OCI-M2 (cell line): ENCODE results near the gene GNB1.
"Not testable (repeated sequence)": the region's sequence is repeated elsewhere in the genome, so short reads cannot be mapped to it uniquely, and the experiment has no call there.

ENCODE experiments used
- DNase-seq: peaks from one replicate; lab custom pipeline; 2025; ENCODE audit not compliant: unreplicated experiment; lab: John Stamatoyannopoulos, UW

GNB1 gene

DNA sequence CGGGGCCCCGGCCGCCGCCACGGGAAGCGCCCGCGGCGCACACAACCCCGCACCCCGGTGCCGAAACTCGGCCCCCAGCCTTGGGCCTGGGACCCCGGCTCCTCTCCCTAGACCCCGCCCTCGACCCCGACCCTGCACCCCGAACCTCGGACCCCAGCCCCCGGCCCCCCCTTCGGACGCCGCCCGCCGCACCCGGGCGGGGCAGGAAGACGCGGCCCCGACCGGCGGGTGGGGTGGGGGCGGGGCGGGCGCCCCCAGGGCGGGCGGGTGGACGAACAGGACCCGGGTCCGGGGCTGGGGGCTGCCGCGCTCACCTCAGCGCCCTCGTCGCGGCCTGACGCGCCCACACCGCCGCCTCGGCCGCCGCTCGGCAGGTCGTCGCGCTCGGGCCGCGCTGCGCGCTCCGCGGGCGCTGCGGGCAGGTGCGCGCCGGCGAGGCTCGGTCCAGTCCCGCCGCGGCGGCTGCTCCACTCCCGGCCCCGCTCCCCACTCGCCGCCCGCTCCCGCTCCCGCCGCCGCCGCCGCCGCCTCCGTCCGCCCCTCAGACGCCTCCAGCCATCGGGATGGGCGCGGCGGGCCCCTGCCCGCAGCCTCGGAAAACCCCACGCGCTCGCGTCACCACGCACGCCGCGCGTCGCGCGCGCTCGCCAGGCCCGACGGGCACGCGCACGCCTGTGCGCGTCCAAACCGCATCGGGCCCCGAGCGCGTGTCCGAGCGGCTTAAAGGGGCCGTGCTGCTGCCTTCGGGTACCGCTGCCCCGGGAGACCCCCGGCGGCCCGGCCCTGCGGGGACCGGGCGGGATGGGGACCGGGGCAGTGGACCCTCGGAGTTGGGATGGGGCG lies at the start of gene GNB1:
GNB1 (minus strand) TSS at position 582 of the 843 bp plus-strand sequence. CDS start 65,634 bp downstream, outside the sequence.
- no peak for DNase-seq

DNA sequence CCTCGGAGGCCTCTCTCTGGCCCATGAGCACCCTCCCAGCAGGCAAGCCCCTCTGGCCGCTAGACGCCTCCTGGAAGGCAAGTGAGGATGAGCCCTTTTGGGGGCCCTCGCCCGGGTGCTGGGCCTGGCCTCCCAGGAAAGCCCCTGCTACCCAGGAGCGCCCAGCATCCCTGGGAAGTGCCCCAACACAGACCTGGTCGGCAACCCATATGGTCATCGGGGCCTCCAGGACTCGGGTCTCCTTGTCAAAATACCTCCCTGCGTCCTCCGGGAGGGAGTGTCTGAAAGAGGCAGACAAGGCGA lies 49.2 kb upstream of the GNB1 start:
- DNase-seq = no peak

DNA sequence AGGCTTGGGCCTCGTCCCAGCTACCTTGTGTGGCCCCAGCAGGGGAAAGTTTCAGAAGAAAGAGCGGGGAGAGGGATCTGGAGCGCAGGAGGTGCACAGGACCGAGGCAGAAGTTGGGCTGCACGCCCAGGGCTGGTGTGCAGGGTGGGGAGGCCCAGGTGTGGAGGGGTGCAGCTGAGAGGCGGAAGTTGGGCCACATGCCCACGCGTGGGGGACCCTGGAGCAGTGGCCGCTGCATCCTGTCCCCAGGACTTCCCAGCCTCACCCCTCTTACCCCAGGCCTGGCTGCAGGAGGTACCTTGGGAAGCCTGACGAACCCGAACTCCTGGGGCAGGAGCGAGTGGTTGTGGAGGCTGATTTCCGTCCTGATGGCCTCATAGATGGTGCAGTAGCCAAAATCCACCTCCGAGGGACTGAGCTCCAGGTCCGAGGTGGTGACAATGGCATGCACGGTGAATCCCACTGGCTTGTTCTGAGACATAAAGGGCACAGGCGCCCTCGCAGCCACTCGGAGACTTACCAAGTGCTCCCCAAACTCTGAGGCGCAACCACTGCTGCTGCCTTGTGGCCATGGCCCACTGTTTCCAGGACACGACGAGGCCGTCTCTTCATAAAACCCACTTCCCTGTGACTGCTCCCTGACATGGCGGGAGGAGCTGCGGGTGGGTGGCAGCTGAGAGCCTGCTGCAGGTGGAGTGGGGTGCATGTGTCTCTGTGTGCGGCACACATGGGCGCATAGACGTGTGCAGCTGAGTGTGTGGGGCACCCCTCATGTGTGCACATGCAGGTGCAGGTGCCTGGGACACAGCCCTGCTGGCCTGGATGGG lies 48.6 kb upstream of the GNB1 start:
- DNase-seq = no peak

DNA sequence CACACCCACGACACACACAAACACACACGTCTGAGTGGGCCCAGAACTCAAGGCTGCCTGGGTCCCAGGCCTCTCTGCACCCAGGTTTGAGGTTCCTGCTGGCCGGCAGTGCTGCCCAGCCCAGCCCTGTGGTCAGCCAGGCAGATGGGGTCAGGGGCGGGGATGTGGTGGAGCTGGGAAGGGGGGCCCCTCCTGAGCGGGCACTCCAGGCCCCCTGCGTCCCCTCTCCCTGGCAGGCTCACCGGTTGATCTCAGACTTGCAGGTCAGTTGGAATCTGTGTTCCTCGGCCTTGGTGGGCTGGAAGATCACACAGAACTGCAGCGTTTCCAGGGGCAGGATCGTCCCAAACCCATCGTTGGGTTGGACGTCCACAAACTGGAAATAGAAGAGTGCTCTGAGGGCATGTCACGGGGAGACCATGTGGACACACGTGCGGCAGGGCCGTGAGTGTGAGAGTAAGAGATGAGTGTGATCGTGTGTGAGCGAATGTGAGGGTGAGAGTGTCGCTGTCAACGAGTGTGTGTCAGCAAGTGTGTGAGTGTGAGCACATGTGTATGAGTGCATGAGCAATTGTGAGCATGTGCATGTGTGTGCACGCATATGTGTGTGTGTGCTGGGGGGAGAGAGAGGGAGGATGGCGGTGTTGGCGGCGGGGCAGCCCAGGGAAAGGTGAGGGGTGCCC lies 47.9 kb upstream of the GNB1 start:
- DNase-seq = no peak

DNA sequence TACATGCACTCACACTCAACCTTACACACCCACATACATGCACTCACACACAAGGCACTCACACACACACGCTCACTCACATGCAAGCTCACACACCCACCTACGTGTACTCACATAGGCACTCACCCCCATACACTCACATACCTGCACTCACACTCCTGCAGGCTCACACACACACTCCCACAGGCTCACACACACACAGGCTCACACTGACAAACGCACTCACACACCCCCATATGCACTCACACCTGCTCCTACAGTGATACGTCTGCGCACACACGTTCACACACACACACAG lies 47.3 kb upstream of the GNB1 start:
- DNase-seq = no peak

DNA sequence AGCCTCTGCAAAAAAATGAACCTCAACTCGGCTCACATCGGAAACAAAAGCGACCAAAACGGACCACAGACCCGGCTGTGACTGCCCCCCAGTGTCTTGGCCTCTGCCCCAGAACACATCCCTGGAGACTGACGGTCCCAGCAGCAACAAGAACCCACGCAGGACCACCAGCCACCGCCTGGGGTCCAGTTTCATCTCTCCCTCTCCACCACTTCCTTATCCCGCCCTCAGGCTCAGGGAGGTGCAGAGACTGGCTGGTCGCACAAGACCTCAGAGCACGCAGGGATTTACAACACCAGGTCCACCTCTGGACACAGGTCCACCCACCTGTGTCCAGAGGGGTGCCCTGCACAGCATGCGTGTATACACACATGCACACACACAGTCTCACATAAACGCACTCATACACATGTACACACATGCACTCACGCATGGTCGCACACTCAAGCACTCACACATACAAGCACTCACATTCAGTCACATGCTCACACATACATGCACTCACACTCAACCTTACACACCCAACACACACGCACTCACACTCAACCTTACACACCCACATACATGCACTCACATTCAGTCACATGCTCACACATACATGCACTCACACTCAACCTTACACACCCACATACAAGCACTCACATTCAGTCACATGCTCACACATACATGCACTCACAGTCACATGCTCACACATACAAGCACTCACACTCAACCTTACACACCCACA lies 46.8 kb upstream of the GNB1 start:
- DNase-seq = no peak

DNA sequence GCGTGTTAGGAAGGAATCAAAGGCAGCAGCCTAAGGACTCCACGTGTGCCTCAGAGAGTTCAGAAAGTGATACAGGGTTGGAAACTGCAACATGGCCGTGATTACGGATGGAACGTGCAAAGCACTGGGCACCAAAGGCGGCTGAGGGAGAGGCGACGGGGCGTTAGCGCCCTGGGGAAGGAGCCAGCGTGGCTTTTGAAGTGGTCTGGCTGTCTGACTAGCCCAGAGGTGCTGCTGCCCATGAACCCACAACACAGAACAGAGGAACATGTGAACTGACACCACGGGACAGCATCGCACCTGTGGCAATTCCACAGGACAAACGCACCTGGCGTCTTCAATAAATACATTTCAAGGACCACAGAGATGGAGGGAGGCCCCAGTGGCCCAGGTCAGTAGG lies 46.2 kb upstream of the GNB1 start:
- DNase-seq = no peak

DNA sequence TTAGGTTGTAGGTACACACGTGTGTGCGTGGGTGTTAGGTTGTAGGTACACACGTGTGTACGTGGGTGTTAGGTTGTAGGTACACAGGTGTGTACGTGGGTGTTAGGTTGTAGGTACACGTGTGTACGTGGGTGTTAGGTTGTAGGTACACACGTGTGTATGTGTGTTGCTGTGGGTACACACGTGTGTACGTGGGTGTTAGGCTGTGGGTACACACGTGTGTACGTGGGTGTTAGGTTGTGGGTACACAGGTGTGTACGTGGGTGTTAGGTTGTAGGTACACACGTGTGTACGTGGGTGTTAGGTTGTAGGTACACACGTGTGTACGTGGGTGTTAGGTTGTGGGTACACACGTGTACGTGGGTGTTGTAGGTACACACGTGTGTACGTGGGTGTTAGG lies 44.0 kb upstream of the GNB1 start:
- not testable (repeated sequence) for DNase-seq

DNA sequence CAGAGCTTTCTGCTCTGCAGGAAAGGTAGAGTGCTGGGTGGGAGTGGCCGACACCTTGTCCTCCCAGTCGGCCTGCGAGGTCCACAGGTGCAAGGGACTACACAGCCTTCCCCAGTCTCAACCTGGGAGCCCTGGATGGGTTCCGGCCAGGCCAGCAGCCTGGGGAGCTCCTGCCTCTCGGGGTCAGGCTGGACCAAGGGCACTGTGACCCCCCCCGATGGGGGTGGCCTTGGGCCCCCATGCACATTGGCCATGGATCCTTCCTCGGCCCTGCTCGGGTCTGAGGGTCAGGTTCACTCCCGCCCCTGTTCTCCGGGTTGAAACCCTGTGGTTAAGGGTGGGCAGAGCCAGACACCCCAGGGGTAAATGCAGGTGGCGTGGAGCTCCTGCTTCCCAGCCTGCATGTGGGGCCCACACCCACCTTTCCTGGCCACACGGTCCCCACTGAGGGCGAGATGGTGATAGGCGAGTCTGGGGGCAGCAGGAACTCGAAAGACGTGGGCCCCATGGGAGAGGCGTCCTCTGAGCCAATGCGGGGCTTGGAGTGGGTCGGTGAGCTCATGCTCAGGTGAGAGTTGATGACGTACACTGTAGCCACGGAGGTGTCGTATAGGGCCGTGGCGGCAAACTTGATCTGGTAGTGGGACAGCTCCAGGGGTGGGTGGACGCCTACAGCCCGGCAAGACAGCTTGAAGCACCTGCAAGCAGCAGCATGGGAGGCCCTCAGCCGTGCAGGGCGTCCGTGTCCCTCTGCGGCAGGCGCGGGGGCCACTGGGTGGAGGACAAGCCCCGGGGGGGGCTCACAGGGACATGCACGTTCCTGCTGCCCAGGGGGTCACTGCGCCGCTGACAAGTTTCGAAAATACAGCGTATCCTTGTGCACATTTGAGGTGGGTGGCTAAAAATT lies 39.0 kb upstream of the GNB1 start:
- DNase-seq = no peak

DNA sequence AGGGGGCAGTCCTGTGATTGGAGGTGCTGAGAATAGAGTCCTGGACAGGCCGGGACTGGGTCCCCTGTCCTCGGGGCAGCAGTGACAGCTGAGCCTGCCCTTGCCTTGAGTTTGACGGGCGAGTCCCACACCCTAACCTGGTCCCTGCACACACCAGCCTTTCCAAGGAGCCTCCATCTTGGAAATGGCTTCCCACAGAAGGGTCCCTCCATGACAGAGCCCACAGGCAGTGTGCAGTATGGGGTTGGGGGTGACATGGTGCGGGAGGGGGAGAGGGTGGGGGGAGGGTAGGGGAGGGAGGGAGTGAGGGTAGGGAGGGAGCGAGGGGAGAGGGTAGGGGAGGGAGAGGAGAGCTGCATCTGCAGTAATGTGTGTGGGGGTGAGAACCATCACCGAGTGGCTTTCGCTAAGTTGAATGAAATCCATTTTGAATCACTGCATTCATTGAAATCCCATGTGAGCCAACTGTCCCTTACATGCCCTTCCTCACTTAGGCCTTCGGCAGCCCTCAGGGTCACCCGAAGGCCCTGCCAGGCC lies 38.3 kb upstream of the GNB1 start:
- no peak for DNase-seq

DNA sequence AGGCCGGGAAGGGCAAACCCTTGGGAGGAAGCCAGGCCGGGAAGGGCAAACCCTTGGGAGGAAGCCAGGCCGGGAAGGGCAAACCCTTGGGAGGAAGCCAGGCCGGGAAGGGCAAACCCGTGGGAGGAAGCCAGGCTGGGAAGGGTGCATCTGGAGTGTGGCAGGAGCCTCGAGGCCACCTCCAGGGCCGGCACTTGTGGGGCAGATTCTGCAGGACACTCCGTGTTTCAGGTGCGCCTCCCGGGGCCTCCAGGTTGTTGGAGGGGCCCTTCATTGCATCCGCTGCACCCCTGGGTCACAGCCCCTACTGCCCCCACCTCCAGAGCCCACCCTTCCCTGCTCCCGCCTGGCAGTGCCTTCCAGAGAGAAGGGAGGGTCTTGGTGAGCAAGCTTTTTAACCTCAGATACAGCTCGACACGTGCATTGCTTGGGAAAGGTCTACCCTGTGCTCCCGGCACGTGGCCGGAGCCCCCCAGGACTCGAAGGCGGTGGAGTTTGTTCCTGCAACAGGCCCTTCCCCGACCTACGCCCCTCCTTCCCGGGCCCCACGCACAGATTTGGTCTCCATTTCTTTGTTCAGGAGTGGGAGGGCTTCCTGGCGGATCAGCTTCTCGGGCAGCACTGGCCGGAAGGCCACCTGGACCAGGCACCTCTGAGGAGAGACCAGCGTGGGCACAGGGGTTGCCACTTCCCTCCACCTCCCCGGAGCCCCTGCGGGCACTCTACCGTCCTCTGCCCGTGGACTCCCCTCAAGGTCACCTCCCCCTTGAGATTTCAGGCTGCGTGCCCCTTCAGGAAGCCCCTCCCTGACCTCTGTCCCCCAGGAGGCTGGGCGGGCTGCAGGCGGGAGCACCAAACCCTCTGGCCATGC lies 37.6 kb upstream of the GNB1 start:
- DNase-seq = no peak

DNA sequence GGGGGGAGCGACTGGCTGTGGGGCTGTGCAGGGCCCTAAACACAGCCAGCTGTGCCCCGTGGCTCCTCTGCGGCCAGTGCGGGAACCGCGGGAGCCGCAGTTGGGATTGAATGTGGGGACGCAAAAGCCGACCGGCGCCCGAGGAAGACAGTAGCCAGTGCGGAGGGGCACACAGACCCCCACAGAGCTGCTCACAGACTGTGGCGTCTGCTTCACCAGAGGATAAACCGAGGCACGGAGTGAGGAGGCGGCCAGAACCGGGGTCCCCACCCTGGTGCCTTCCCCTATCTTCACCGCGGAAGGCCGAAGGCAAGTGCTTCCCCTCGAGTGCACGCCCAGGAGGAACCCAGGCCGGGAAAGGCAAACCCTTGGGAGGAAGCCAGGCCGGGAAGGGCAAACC lies 36.9 kb upstream of the GNB1 start:
- no peak for DNase-seq

DNA sequence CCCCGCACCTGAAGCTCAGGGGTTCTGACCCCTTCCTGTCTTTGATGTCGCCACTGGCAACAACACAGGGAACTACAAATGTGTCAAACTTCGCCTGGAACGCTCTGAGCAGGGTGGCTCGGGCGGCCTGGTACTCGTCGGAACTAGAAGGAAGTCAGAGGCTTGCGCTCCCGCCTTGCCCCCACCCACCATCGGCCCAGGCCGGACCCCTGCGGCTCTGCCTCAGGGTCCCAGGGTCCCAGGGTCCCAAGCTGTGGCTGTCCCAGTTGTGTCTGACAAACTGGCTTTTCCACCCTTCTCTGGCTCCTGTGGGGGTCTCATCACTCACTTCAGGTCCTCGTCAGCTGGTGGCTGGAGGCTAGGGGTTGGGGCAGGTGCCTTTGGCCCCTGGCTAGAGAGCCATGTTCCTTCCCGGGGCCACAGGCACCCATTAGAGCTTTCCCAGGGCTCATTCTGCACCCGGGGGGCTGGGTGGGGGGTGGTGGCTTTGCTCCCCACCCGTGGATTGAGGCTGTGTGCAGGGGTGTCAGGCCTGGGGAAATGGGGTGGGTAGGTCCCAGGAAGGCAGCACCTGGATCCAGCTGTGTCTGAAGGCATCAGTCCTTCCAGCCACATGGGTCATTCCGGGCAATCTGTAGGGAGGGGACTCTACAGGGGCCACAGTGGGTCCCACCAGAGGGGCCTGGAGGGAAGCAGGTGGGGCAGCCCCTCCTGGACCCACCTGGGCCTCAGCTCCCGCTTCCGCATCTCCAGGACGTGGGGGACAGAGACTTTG lies 36.2 kb upstream of the GNB1 start:
- no peak for DNase-seq

DNA sequence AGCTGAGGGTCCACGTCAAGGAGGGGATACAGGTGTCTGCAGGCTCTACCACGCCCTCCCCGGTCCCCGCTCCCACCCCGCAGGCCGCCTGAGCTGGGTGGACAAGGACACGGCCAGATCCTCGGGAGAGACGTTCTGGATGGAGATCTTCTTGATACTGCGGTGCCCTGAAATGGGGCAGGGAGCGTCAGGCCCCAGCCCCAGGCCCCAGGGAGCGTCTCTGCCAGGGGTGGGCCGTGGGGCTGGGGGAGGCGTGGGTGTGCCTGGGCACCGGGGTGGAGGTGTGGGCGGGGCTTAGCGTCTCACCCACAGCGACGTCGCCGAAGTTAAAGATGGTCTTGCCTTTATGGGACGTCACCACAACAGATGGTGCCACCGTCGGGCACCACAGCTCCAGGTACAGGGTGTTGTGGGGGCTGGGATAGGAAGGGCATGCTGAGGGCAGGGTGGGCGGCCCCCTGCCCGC lies 35.5 kb upstream of the GNB1 start:
- no peak for DNase-seq

DNA sequence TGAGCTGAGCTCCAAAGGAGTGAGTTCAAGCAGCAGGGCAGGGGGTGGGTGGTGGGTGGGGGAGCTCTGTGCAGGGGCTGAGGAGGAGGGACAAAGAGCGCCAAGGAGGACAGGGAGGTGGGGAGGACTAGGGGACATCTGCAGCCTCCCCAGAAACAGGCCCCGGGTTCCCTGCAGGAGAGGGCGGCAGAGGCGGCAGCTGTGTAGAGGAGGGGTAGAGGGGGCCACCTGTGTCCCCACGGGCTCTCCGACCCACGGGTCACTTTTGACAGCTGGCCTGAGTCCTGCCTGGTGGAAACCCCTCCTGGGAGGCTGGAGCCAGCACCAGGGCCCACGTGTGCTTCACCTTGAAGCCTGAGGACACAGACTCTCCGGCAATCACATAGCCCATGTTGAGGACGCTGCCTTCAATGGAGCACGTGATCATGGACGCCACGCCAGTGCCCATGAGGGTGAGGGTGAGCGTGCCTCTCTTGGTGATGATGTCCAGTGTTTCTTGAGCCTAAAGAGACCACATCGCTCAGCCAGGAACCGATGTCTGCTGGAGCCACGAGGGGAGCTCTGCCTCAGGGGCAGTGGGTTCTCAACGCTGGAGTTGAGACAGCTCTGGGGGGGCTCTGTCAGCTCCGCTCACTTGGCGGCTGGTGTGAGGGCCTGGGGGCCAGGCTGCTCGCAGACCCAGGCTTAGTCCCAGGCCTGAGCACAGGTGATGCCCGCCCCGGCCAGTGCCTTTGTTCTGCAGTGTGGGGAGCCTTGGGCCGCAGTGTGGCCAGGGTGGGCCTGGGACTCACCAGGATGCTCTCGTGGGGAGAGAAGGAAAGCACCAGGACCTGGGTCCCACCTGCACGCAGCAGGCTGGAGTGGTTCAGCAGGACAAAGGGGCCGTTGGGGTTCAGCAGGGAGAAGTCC lies 34.8 kb upstream of the GNB1 start:
- DNase-seq = no peak

DNA sequence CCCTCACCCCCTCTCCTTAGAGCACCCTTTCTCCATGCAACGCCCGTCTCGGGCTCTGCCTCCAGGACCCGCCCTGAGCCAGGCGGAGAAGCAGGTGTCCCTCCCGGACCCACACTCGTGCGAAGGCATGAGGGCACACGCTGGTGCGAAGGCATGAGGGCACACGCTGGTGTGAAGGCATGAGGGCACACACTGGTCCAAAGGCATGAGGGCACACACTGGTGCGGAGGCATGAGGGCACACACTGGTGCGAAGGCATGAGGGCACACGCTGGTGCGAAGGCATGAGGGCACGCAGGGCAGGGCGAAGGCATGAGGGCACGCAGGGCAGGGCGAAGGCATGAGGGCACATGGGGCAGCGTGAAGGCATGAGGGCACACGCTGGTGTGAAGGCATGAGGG lies 34.0 kb upstream of the GNB1 start:
- DNase-seq = no peak

DNA sequence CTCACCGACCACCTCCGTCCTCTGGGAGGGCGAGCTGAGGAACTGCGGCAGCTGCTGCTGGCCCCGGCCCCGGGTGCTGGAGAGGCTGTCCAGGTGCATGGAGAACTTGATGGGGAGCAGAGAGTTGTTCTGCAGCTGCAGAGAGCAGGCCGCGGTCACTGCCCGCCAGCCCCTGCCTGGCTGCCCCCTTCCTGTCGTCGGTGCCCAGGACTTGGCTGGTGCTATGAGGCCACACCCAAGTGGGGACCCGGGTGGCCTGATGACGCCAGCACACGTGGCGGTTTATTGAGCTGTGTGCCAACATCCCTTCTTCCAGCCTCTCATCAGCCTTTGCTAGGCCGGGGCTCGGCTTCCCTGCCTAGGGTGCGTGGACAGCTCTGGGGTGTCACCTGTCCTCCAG lies 33.5 kb upstream of the GNB1 start:
- DNase-seq = no peak
